SK-N-SH treated with all-trans-retinoic acid at 6 μM for 48 hours (cell line): Measurements from ENCODE around the gene ICAM5.

Source experiments
- ATAC-seq: fragments of 200-7000 bp; cut with Tn5 transposase; 3 replicates; pipeline ENCODE4 v1.9.1; 2020; ENCODE audit warnings: mild to moderate bottlenecking, moderate library complexity
- ARNTL ChIP-seq: fragments of 450-650 bp; formaldehyde crosslinking; IDR thresholded peaks from 2 replicates; pipeline ENCODE4 v1.5.0; 2020; ENCODE audit warnings: low read depth, mild to moderate bottlenecking, moderate library complexity, borderline replicate concordance
- BACH2 ChIP-seq: fragments of 250-450 bp; sonication (Bioruptor Pico); IDR thresholded peaks from 2 replicates; pipeline ENCODE4 v1.9.0; 2021; ENCODE audit warnings: mild to moderate bottlenecking, borderline replicate concordance
- CREB5 ChIP-seq: fragments of 250-450 bp; sonication (Bioruptor Pico); IDR thresholded peaks from 2 replicates; pipeline ENCODE4 v1.5.1; 2020; ENCODE audit warnings: low read depth, mild to moderate bottlenecking, moderate library complexity
- CSRNP3 ChIP-seq: fragments of 250-450 bp; sonication (Bioruptor Pico); IDR thresholded peaks from 2 replicates; pipeline ENCODE4 v1.5.1; 2021; ENCODE audit warnings: mild to moderate bottlenecking, moderate library complexity
- ESRRG ChIP-seq: fragments of 250-450 bp; sonication (Bioruptor Pico); IDR thresholded peaks from 2 replicates; pipeline ENCODE4 v1.6.1; 2021; ENCODE audit warnings: mild to moderate bottlenecking
- GLIS3 ChIP-seq: fragments of 250-450 bp; sonication (Bioruptor Pico); IDR thresholded peaks from 2 replicates; pipeline ENCODE4 v1.5.0; 2020; ENCODE audit warnings: mild to moderate bottlenecking, moderate library complexity
- OSR1 ChIP-seq: fragments of 250-450 bp; sonication (Bioruptor Pico); IDR thresholded peaks from 2 replicates; pipeline ENCODE4 v1.8.0; 2022; ENCODE audit warnings: moderate library complexity, mild to moderate bottlenecking, inconsistent platforms
- PATZ1 ChIP-seq: fragments of 250-450 bp; sonication (Bioruptor Pico); IDR thresholded peaks from 2 replicates; pipeline ENCODE4 v1.8.0; 2020; ENCODE audit warnings: mild to moderate bottlenecking, moderate library complexity, borderline replicate concordance
- POU6F1 ChIP-seq: fragments of 250-450 bp; sonication (Bioruptor Pico); IDR thresholded peaks from 2 replicates; pipeline ENCODE4 v1.8.0; 2021; ENCODE audit warnings: low read depth, mild to moderate bottlenecking, moderate library complexity, borderline replicate concordance
- PPARA ChIP-seq: fragments of 250-450 bp; sonication (Bioruptor Pico); IDR thresholded peaks from 2 replicates; pipeline ENCODE4 v1.5.0; 2020; ENCODE audit warnings: mild to moderate bottlenecking, borderline replicate concordance
- RARB ChIP-seq: fragments of 250-450 bp; sonication (Bioruptor Pico); IDR thresholded peaks from 2 replicates; pipeline ENCODE4 v1.8.0; 2021; ENCODE audit warnings: mild to moderate bottlenecking, moderate library complexity
- SNAI2 ChIP-seq: fragments of 250-450 bp; sonication (Bioruptor Pico); IDR thresholded peaks from 2 replicates; pipeline ENCODE4 v1.5.0; 2020; ENCODE audit warnings: mild to moderate bottlenecking, moderate library complexity
- TCF4 ChIP-seq: fragments of 250-450 bp; sonication (Bioruptor Pico); IDR thresholded peaks from 2 replicates; pipeline ENCODE4 v1.8.0; 2021; ENCODE audit warnings: mild to moderate bottlenecking, moderate library complexity, borderline replicate concordance
- TOX ChIP-seq: fragments of 250-450 bp; sonication (Bioruptor Pico); IDR thresholded peaks from 2 replicates; pipeline ENCODE4 v1.8.0; 2021; ENCODE audit warnings: mild to moderate bottlenecking, moderate library complexity, borderline replicate concordance
- TSHZ2 ChIP-seq: fragments of 250-450 bp; sonication (Bioruptor Pico); IDR thresholded peaks from 2 replicates; pipeline ENCODE4 v1.5.0; 2020; ENCODE audit warnings: mild to moderate bottlenecking, moderate library complexity
- ZC3H10 ChIP-seq: fragments of 250-450 bp; sonication (Bioruptor Pico); IDR thresholded peaks from 2 replicates; pipeline ENCODE4 v1.5.1; 2021; ENCODE audit warnings: mild to moderate bottlenecking, moderate library complexity
- ZFP3 ChIP-seq: fragments of 250-450 bp; sonication (Bioruptor Pico); IDR thresholded peaks from 2 replicates; pipeline ENCODE4 v1.5.0; 2020; ENCODE audit warnings: mild to moderate bottlenecking, moderate library complexity
- ZFP30 ChIP-seq: fragments of 450-650 bp; formaldehyde crosslinking; IDR thresholded peaks from 2 replicates; pipeline ENCODE4 v1.5.0; 2022; ENCODE audit warnings: mild to moderate bottlenecking, moderate library complexity
- ZNF565 ChIP-seq: fragments of 450-650 bp; formaldehyde crosslinking; conservative IDR thresholded peaks from 2 replicates; pipeline ENCODE4 v1.5.0; 2020; ENCODE audit warnings: low read depth, mild to moderate bottlenecking, moderate library complexity
- ZNF70 ChIP-seq: fragments of 450-650 bp; formaldehyde crosslinking; IDR thresholded peaks from 2 replicates; pipeline ENCODE4 v1.5.0; 2020; ENCODE audit warnings: mild to moderate bottlenecking, moderate library complexity

ICAM5 gene

GRCh38 chr19:10259162-10259905 lies 30.4 kb upstream of the ICAM5 start (continued):
- TF ChIP-seq POU6F1 (CRISPR knock-in tag) (no peak), RARB (CRISPR knock-in tag) (no peak), ZFP30 (no peak), CREB5 (CRISPR knock-in tag) (no peak)

- ATAC-seq = no peak
Observed at GRCh38 chr19:10260141-10260584, 29.6 kb upstream of the ICAM5 start.

More at GRCh38 chr19:10260141-10260584, 29.6 kb upstream of the ICAM5 start:
- TF ChIP-seq OSR1 (CRISPR knock-in tag) (no peak), TCF4 (CRISPR knock-in tag) (no peak), TSHZ2 (CRISPR knock-in tag) (no peak), ZFP3 (CRISPR knock-in tag) (no peak), ZNF70 (no peak), BACH2 (CRISPR knock-in tag) (no peak), ARNTL (CRISPR knock-in tag) (no peak), GLIS3 (CRISPR knock-in tag) (no peak), POU6F1 (CRISPR knock-in tag) (no peak), PPARA (CRISPR knock-in tag) (no peak), TOX (CRISPR knock-in tag) (no peak), RARB (CRISPR knock-in tag) (no peak), CSRNP3 (CRISPR knock-in tag) (no peak), ESRRG (CRISPR knock-in tag) (no peak), SNAI2 (no peak), ZC3H10 (CRISPR knock-in tag) (no peak), ZNF565 (no peak), CREB5 (CRISPR knock-in tag) (no peak), PATZ1 (CRISPR knock-in tag) (no peak)
- TF ChIP-seq, all 23 proteins: peak for 0
